ENCODE results near the gene CCNK.

GRCh38 chr14:99524804-99525698 lies 43.8 kb downstream of the CCNK start:
- TF ChIP-seq CTCF (IDR thresholded peaks at IDR 0.05; ENCODE audit: low read depth, low read length) (peak; percentile 43), EZH2phosphoT487 (IDR thresholded peaks at IDR 0.05; ENCODE audit: low read depth) (no peak)

All from OCI-LY3 (cell line).